ENCODE results near the gene DBR1.
"Not testable (repeated sequence)": the region's sequence is repeated elsewhere in the genome, so short reads cannot be mapped to it uniquely, and the experiment has no call there.

The DBR1 gene

DNA sequence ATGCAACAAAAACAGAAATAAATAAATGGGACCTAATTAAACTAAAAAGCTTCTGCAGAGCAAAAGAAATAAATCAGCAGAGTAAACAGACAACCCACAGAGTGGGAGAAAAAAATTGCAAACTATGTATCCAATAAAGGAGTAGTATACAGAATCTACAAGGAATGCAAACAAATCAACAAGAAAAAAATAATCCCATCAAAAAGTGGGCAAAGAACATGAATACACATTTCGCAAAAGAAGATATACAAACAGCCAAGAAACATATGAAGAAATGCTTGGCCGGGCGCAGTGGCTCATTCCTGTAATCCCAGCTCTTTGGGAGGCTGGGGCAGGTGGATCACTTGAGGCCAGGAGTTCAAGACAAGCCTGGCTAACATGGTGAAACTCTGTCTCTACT lies 32.5 kb downstream of the DBR1 start:
- H3K9me3 Mint-ChIP-seq; DNase-seq (ENCODE audit: low spot score in 2 of 2); H3K27ac Mint-ChIP-seq; H3K4me3 Mint-ChIP-seq; H3K36me3 Mint-ChIP-seq; ATAC-seq; H3K4me1 Mint-ChIP-seq: not testable (repeated sequence)

GRCh38 chr3:138140940-138141339 lies 33.8 kb downstream of the DBR1 start:
- Mint-ChIP-seq H3K4me3 (no peak overlapping the region), H3K36me3 (no peaks in the 10 kb centered on the region), H3K4me1 (no peaks in the 10 kb centered on the region), H3K27ac (no peak overlapping the region), H3K9me3 (no peaks in the 10 kb centered on the region)
- ATAC-seq (no peak), DNase-seq (ENCODE audit: low spot score in 2 of 2) (no peak)

GRCh38 chr3:138139691-138140090 lies 35.0 kb downstream of the DBR1 start:
- H3K4me3 Mint-ChIP-seq, result no peak overlapping the region
- no peak overlapping the region for H3K27ac Mint-ChIP-seq
- no peaks in the 10 kb centered on the region for H3K36me3 Mint-ChIP-seq
- H3K4me1 Mint-ChIP-seq, result no peaks in the 10 kb centered on the region
- no peaks in the 10 kb centered on the region for H3K9me3 Mint-ChIP-seq
- DNase-seq (ENCODE audit: low spot score in 2 of 2), result no peak
- no peak for ATAC-seq

DNA sequence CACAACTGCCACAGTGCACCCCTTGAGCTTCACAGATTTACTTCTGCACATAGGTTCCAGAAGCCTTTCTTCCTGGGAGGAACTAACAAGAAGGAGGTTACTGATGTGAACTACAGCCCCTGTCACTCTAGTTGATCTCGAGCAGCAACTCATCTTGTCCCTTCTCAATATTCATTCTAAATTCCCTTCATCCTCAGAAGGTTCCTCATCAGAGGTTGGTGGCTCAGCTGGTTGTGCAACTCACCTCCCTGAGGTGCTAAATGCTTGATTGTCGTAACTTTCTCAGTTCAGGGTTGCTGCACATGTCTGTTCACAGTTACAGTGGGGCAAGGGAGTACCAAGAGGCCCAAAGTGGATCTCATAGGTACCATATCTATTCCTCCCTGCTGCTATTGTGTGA lies 36.9 kb downstream of the DBR1 start:
- ATAC-seq, result no peak
- Mint-ChIP-seq H3K27ac (no peak overlapping the region), H3K36me3 (no peaks in the 10 kb centered on the region), H3K4me3 (no peak overlapping the region), H3K9me3 (no peaks in the 10 kb centered on the region), H3K4me1 (no peaks in the 10 kb centered on the region)
- DNase-seq (ENCODE audit: low spot score in 2 of 2), result peak in 1 of 2 donors; percentile 25

DNA sequence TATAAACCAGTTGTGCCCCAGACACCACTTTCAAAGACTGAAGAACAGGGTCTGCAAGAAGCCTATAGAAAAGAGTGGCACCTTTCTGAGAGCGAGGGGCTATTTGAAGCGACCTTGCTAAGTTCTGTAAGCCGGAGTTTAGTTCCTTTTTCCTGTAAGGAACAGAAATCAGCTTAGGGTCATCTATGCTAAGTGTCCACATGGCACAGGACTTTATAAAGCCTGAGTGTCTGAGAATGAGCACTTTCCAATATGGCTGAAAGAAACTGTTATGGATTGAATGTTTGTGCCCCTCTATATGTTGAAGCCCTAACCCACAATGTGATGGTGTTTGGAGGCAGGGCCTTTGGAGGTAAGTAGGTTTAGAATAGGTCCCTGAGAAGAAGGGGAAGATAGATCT lies 38.5 kb downstream of the DBR1 start:
- ATAC-seq, result no peak
- no peaks in the 10 kb centered on the region for H3K36me3 Mint-ChIP-seq
- H3K4me3 Mint-ChIP-seq, result no peak overlapping the region
- H3K27ac Mint-ChIP-seq, result no peak overlapping the region
- DNase-seq (ENCODE audit: low spot score in 2 of 2), result peak in 1 of 2 donors; percentile 15
- no peaks in the 10 kb centered on the region for H3K9me3 Mint-ChIP-seq
- no peaks in the 10 kb centered on the region for H3K4me1 Mint-ChIP-seq

GRCh38 chr3:138135833-138136194 lies 38.9 kb downstream of the DBR1 start:
- H3K36me3 Mint-ChIP-seq, result no peaks in the 10 kb centered on the region
- no peak overlapping the region for H3K27ac Mint-ChIP-seq
- no peak overlapping the region for H3K4me3 Mint-ChIP-seq
- DNase-seq (ENCODE audit: low spot score in 2 of 2) (no peak), ATAC-seq (no peak)
- H3K9me3 Mint-ChIP-seq, result no peaks in the 10 kb centered on the region
- no peaks in the 10 kb centered on the region for H3K4me1 Mint-ChIP-seq

DNA sequence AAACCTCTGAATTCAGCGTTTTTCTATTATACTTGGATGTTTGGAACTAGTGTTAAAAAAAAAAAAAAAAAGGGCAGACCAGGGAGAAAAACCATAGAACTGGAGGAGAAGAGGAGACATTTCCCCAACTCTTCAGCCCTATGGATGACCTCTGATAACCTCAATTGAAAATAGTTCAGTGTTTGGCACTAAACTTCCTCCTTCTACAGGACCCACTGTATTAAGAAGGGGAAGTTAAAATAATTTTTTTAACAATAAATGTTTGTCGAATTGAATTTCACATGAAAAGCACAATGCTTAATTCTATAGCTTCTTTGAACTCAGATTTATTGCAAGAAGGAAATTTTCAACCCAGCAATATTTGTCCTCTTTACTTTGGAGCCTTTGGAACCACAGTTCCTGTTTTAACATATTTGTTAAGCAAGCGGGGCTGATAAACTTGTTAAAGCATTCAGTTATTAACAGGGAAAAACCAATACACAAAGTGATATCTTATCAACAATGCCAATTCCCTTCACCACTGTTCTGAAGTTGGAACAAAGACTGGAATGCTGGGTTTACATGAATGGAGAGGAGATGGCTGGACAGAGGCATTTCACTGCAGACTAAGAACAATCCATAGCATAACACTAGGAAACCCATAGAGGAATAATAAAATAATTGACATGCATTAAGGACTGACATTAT lies 39.4 kb downstream of the DBR1 start:
- Mint-ChIP-seq H3K9me3 (no peaks in the 10 kb centered on the region), H3K4me3 (no peak overlapping the region), H3K4me1 (no peaks in the 10 kb centered on the region), H3K36me3 (no peaks in the 10 kb centered on the region), H3K27ac (no peak overlapping the region)
- peak in 1 of 2 donors; percentile 3 for DNase-seq (ENCODE audit: low spot score in 2 of 2)
- no peak for ATAC-seq

DNA sequence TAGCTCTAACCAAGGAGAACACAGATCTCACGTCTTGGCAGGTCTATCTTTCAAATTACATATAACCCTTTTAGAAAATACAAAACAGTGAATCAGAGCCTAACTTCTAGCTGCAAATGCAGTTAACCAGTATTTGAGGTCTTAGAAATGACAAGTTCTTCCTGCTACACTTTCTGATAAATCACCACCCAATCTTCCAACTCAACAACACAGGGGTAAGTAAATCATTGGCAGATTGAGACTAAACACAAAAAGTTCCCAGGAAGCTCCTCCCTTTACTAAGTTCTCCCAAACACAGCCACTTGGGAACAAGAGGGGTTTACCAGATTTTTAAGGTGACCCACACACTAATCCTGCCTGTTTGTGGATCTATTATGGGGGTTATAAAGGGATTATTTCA lies 42.5 kb downstream of the DBR1 start, which contains the start of gene A4GNT:
Gene A4GNT (minus strand): TSS at position 152 of the 400 bp plus-strand sequence. CDS start 1,134 bp downstream, outside the sequence.
- Mint-ChIP-seq H3K4me1 (no peaks in the 10 kb centered on the region), H3K9me3 (no peaks in the 10 kb centered on the region), H3K4me3 (no peak within 1 kb of the TSS), H3K27ac (peak within 1 kb of the TSS; percentile 2), H3K36me3 (no peaks in the 10 kb centered on the region)
- peak in 1 of 2 donors; percentile 4 for DNase-seq (ENCODE audit: low spot score in 2 of 2)
- no peak for ATAC-seq

- H3K36me3 Mint-ChIP-seq, result no peaks in the 10 kb centered on the region
- H3K4me1 Mint-ChIP-seq, result no peaks in the 10 kb centered on the region
- DNase-seq (ENCODE audit: low spot score in 2 of 2), result peak in 1 of 2 donors; percentile 25
- no peaks in the 10 kb centered on the region for H3K9me3 Mint-ChIP-seq
- H3K27ac Mint-ChIP-seq, result no peak overlapping the region
- no peak overlapping the region for H3K4me3 Mint-ChIP-seq
- no peak for ATAC-seq
Observed at GRCh38 chr3:138127636-138128365, 46.9 kb downstream of the DBR1 start.

- Mint-ChIP-seq H3K36me3 (no peaks in the 10 kb centered on the region), H3K4me1 (no peaks in the 10 kb centered on the region), H3K27ac (no peak overlapping the region), H3K9me3 (no peaks in the 10 kb centered on the region), H3K4me3 (no peak overlapping the region)
- no peak for ATAC-seq
- no peak for DNase-seq (ENCODE audit: low spot score in 2 of 2)
Observed at GRCh38 chr3:138125548-138126221, 49.0 kb downstream of the DBR1 start.

GRCh38 chr3:138124706-138125355 lies 49.9 kb downstream of the DBR1 start:
- ATAC-seq, result no peak
- no peaks in the 10 kb centered on the region for H3K4me1 Mint-ChIP-seq
- H3K9me3 Mint-ChIP-seq, result no peaks in the 10 kb centered on the region
- H3K4me3 Mint-ChIP-seq, result no peak overlapping the region
- no peak overlapping the region for H3K27ac Mint-ChIP-seq
- no peaks in the 10 kb centered on the region for H3K36me3 Mint-ChIP-seq
- no peak for DNase-seq (ENCODE audit: low spot score in 2 of 2)

DNA sequence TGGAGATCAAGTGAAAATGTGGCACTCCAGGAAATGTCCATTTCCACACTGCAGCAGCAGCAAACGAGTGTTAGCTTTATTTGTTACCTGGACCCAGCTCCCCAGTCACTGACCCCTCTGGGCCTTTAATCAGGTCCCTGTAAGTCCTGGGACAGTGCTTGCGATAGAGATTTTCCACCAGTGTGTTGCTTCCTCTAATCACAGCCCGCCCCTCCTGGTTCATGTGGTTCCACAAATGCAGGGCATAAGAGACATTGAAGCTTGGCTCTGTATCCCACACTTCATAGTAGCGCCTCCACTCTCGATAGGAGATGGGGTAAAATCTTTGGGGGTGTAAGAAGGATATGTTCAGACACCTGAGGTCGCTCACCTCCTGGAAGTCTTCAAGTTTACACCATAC lies 50.5 kb downstream of the DBR1 start:
- DNase-seq (ENCODE audit: low spot score in 2 of 2), result no peak
- no peak for ATAC-seq
- peaks cover under 1% of the 10 kb centered on the region for H3K4me1 Mint-ChIP-seq
- no peaks in the 10 kb centered on the region for H3K36me3 Mint-ChIP-seq
- no peak overlapping the region for H3K4me3 Mint-ChIP-seq
- no peaks in the 10 kb centered on the region for H3K9me3 Mint-ChIP-seq
- H3K27ac Mint-ChIP-seq, result no peak overlapping the region

GRCh38 chr3:138119423-138119766 lies 55.3 kb downstream of the DBR1 start:
- no peaks in the 10 kb centered on the region for H3K36me3 Mint-ChIP-seq
- H3K4me3 Mint-ChIP-seq, result no peak overlapping the region
- ATAC-seq (no peak), DNase-seq (ENCODE audit: low spot score in 2 of 2) (no peak)
- H3K9me3 Mint-ChIP-seq, result no peaks in the 10 kb centered on the region
- H3K4me1 Mint-ChIP-seq, result peaks cover 24% of the 10 kb centered on the region
- no peak overlapping the region for H3K27ac Mint-ChIP-seq

DNA sequence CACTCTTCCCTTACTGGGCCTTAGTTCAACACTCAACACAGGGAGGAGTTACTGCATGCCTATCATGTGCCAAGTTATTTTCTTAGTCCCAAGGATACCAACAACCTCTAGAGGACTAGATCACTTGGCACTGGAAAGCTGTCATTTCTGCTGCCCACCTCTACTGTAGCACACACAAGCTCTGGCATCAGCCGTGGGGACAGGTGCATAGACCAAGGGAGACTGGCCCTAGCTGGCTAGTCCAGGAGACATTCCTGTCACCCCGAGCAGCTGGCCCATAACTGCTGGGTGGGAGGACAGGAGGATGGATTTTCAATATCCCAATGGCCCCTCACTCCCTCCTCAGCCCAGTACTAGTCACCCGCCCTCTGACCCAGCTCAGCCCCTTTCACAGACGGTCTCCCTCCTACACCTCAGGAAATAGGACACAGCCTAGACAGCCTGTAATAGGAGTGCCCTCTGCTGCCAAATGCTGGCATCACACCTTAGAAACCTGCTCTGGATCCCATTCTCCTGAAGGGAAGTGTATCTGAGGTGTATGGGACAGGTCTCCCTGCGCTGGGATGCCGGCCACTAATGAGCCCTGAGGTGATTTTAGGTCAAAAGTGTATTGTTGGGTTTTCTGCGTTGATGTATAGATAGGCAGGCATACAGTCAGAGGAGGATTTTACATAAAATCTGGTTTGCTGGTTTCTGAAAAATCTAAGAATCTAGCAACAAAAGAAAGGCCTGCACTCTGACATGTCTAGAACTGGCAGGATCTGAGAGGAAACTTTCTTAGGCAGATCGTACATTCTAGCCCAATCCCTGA lies 55.9 kb downstream of the DBR1 start:
- ATAC-seq, result peak; percentile 77
- no peaks in the 10 kb centered on the region for H3K9me3 Mint-ChIP-seq

More for the DNA sequence above, 55.9 kb downstream of the DBR1 start:
- Mint-ChIP-seq H3K36me3 (no peaks in the 10 kb centered on the region), H3K4me1 (peaks cover 25% of the 10 kb centered on the region), H3K4me3 (no peak overlapping the region), H3K27ac (no peak overlapping the region)
- DNase-seq (ENCODE audit: low spot score in 2 of 2), result peak; percentile 26 to 79

Measured in stimulated activated effector memory CD8-positive, alpha-beta T cell treated with anti-CD3 and anti-CD28 coated beads, Interleukin-12 subunit alpha, Interleukin-12 subunit beta, amount 100 ng/mL, for 72 hours (primary cell).